Measurements from ENCODE around the gene NEK11.

- TF ChIP-seq CTCF (IDR thresholded peaks at IDR 0.05) (no peak), EZH2 (IDR thresholded peaks at IDR 0.05) (no peak)
Observed at GRCh38 chr3:131386429-131387165, 359.9 kb downstream of the NEK11 start.
